Measurements from ENCODE around the gene ARPC1A.
"Not testable (repeated sequence)": the region's sequence is repeated elsewhere in the genome, so short reads cannot be mapped to it uniquely, and the experiment has no call there.

DNA sequence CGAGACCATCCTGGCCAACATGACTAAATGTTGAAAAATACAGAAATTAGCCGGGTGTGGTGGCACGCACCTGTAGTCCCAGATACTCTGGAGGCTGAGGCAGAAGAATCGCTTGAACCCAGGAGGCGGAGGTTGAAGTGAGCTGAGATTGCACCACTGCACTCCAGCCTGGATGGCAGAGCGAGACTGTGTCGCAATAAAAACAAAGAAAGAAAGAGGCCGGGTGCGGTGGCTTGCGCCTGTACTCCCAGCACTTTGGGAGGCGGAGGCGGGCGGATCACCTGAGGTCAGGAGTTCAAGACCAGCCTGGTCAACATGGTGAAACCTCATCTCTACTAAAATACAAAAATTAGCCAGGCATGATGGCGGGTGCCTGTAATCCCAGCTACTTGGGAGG is 61.5 kb downstream of the ARPC1A start:
- not testable (repeated sequence) for TF ChIP-seq CTCF, POLR2A, POLR2AphosphoS5 (IDR thresholded peaks at IDR 0.05)
